ENCODE results near the gene ANKRD44.

The ANKRD44 gene

GRCh38 chr2:197086500-197086899 is 224.1 kb downstream of the ANKRD44 start:
- Histone ChIP-seq H3K9me3 (replicated peaks; ENCODE audit: low read length) (no peaks in the 10 kb centered on the region), H3K27me3 (ENCODE audit: control insufficient read depth, insufficient read depth, low read length) (no peaks in the 10 kb centered on the region), H3K4me2 (ENCODE audit: low read length) (no peak overlapping the region), H3K4me3 (ENCODE audit: low read length) (no peak overlapping the region), H3K36me3 (ENCODE audit: insufficient read depth, low read length) (no peaks in the 10 kb centered on the region), H3K9ac (ENCODE audit: low read depth, low read length) (no peak overlapping the region), H3K4me1 (ENCODE audit: control insufficient read depth, insufficient read depth, low read length) (no peaks in the 10 kb centered on the region)

- H3K4me1 ChIP-seq (ENCODE audit: control insufficient read depth, insufficient read depth, low read length): peaks cover 1% of the 10 kb centered on the region
- H3K27me3 ChIP-seq (ENCODE audit: control insufficient read depth, insufficient read depth, low read length): no peaks in the 10 kb centered on the region
- H3K4me2 ChIP-seq (ENCODE audit: low read length): no peak overlapping the region
- H3K4me3 ChIP-seq (ENCODE audit: low read length): no peak overlapping the region
- H3K9ac ChIP-seq (ENCODE audit: low read depth, low read length): no peak overlapping the region
- H3K36me3 ChIP-seq (ENCODE audit: insufficient read depth, low read length): no peaks in the 10 kb centered on the region
- H3K9me3 ChIP-seq (replicated peaks; ENCODE audit: low read length): no peaks in the 10 kb centered on the region
Observed at GRCh38 chr2:197085665-197086064, 224.9 kb downstream of the ANKRD44 start.

- H3K36me3 ChIP-seq (ENCODE audit: insufficient read depth, low read length): no peaks in the 10 kb centered on the region
Observed at GRCh38 chr2:197081294-197081693, 229.3 kb downstream of the ANKRD44 start.

GRCh38 chr2:197080578-197081216 is 229.9 kb downstream of the ANKRD44 start:
- no peak overlapping the region for H3K4me2 ChIP-seq (ENCODE audit: low read length)
- peaks cover 18% of the 10 kb centered on the region for H3K4me1 ChIP-seq (ENCODE audit: control insufficient read depth, insufficient read depth, low read length)
- H3K9me3 ChIP-seq (replicated peaks; ENCODE audit: low read length): no peaks in the 10 kb centered on the region
- no peak overlapping the region for H3K4me3 ChIP-seq (ENCODE audit: low read length)
- no peaks in the 10 kb centered on the region for H3K27me3 ChIP-seq (ENCODE audit: control insufficient read depth, insufficient read depth, low read length)
- H3K36me3 ChIP-seq (ENCODE audit: insufficient read depth, low read length): no peaks in the 10 kb centered on the region
- H3K9ac ChIP-seq (ENCODE audit: low read depth, low read length): no peak overlapping the region

More at GRCh38 chr2:197081294-197081693, 229.3 kb downstream of the ANKRD44 start:
- Histone ChIP-seq H3K9me3 (replicated peaks; ENCODE audit: low read length) (no peaks in the 10 kb centered on the region), H3K4me3 (ENCODE audit: low read length) (no peak overlapping the region), H3K4me2 (ENCODE audit: low read length) (no peak overlapping the region), H3K9ac (ENCODE audit: low read depth, low read length) (no peak overlapping the region), H3K4me1 (ENCODE audit: control insufficient read depth, insufficient read depth, low read length) (peaks cover 18% of the 10 kb centered on the region), H3K27me3 (ENCODE audit: control insufficient read depth, insufficient read depth, low read length) (no peaks in the 10 kb centered on the region)

GRCh38 chr2:197079832-197080555 is 230.6 kb downstream of the ANKRD44 start:
- no peak overlapping the region for H3K9ac ChIP-seq (ENCODE audit: low read depth, low read length)
- no peaks in the 10 kb centered on the region for H3K27me3 ChIP-seq (ENCODE audit: control insufficient read depth, insufficient read depth, low read length)
- no peak overlapping the region for H3K4me2 ChIP-seq (ENCODE audit: low read length)
- peaks cover 18% of the 10 kb centered on the region for H3K4me1 ChIP-seq (ENCODE audit: control insufficient read depth, insufficient read depth, low read length)
- H3K4me3 ChIP-seq (ENCODE audit: low read length): no peak overlapping the region
- H3K9me3 ChIP-seq (replicated peaks; ENCODE audit: low read length): no peaks in the 10 kb centered on the region
- H3K36me3 ChIP-seq (ENCODE audit: insufficient read depth, low read length): no peaks in the 10 kb centered on the region

- Histone ChIP-seq H3K36me3 (ENCODE audit: insufficient read depth, low read length) (no peaks in the 10 kb centered on the region), H3K9ac (ENCODE audit: low read depth, low read length) (no peak overlapping the region), H3K4me2 (ENCODE audit: low read length) (no peak overlapping the region), H3K4me3 (ENCODE audit: low read length) (no peak overlapping the region), H3K27me3 (ENCODE audit: control insufficient read depth, insufficient read depth, low read length) (no peaks in the 10 kb centered on the region), H3K4me1 (ENCODE audit: control insufficient read depth, insufficient read depth, low read length) (peaks cover 18% of the 10 kb centered on the region), H3K9me3 (replicated peaks; ENCODE audit: low read length) (no peaks in the 10 kb centered on the region)
Observed at GRCh38 chr2:197079414-197079813, 231.2 kb downstream of the ANKRD44 start.

- no peak overlapping the region for H3K4me3 ChIP-seq (ENCODE audit: low read length)
- no peak overlapping the region for H3K4me2 ChIP-seq (ENCODE audit: low read length)
- peaks cover 18% of the 10 kb centered on the region for H3K4me1 ChIP-seq (ENCODE audit: control insufficient read depth, insufficient read depth, low read length)
- no peaks in the 10 kb centered on the region for H3K9me3 ChIP-seq (replicated peaks; ENCODE audit: low read length)
- no peak overlapping the region for H3K9ac ChIP-seq (ENCODE audit: low read depth, low read length)
- no peaks in the 10 kb centered on the region for H3K27me3 ChIP-seq (ENCODE audit: control insufficient read depth, insufficient read depth, low read length)
- H3K36me3 ChIP-seq (ENCODE audit: insufficient read depth, low read length): no peaks in the 10 kb centered on the region
Observed at GRCh38 chr2:197078535-197078934, 232.0 kb downstream of the ANKRD44 start.

GRCh38 chr2:197077336-197077735 is 233.2 kb downstream of the ANKRD44 start:
- no peaks in the 10 kb centered on the region for H3K36me3 ChIP-seq (ENCODE audit: insufficient read depth, low read length)
- H3K9me3 ChIP-seq (replicated peaks; ENCODE audit: low read length): no peaks in the 10 kb centered on the region
- H3K4me3 ChIP-seq (ENCODE audit: low read length): no peak overlapping the region
- H3K4me1 ChIP-seq (ENCODE audit: control insufficient read depth, insufficient read depth, low read length): peaks cover 26% of the 10 kb centered on the region
- H3K27me3 ChIP-seq (ENCODE audit: control insufficient read depth, insufficient read depth, low read length): no peaks in the 10 kb centered on the region
- no peak overlapping the region for H3K9ac ChIP-seq (ENCODE audit: low read depth, low read length)
- no peak overlapping the region for H3K4me2 ChIP-seq (ENCODE audit: low read length)

GRCh38 chr2:197076652-197077051 is 233.9 kb downstream of the ANKRD44 start:
- no peak overlapping the region for H3K4me3 ChIP-seq (ENCODE audit: low read length)
- no peak overlapping the region for H3K4me2 ChIP-seq (ENCODE audit: low read length)
- H3K9ac ChIP-seq (ENCODE audit: low read depth, low read length): no peak overlapping the region
- no peaks in the 10 kb centered on the region for H3K27me3 ChIP-seq (ENCODE audit: control insufficient read depth, insufficient read depth, low read length)
- H3K9me3 ChIP-seq (replicated peaks; ENCODE audit: low read length): no peaks in the 10 kb centered on the region
- no peaks in the 10 kb centered on the region for H3K36me3 ChIP-seq (ENCODE audit: insufficient read depth, low read length)
- peaks cover 26% of the 10 kb centered on the region for H3K4me1 ChIP-seq (ENCODE audit: control insufficient read depth, insufficient read depth, low read length)

- no peak overlapping the region for H3K4me3 ChIP-seq (ENCODE audit: low read length)
- H3K4me2 ChIP-seq (ENCODE audit: low read length): no peak overlapping the region
- H3K4me1 ChIP-seq (ENCODE audit: control insufficient read depth, insufficient read depth, low read length): peaks cover 26% of the 10 kb centered on the region
- no peak overlapping the region for H3K9ac ChIP-seq (ENCODE audit: low read depth, low read length)
- no peaks in the 10 kb centered on the region for H3K27me3 ChIP-seq (ENCODE audit: control insufficient read depth, insufficient read depth, low read length)
- H3K9me3 ChIP-seq (replicated peaks; ENCODE audit: low read length): no peaks in the 10 kb centered on the region
- no peaks in the 10 kb centered on the region for H3K36me3 ChIP-seq (ENCODE audit: insufficient read depth, low read length)
Observed at GRCh38 chr2:197075754-197076337, 234.7 kb downstream of the ANKRD44 start.

GRCh38 chr2:197075281-197075680 is 235.3 kb downstream of the ANKRD44 start:
- Histone ChIP-seq H3K9ac (ENCODE audit: low read depth, low read length) (no peak overlapping the region), H3K4me2 (ENCODE audit: low read length) (no peak overlapping the region), H3K36me3 (ENCODE audit: insufficient read depth, low read length) (no peaks in the 10 kb centered on the region), H3K27me3 (ENCODE audit: control insufficient read depth, insufficient read depth, low read length) (no peaks in the 10 kb centered on the region), H3K4me3 (ENCODE audit: low read length) (no peak overlapping the region), H3K4me1 (ENCODE audit: control insufficient read depth, insufficient read depth, low read length) (peaks cover 21% of the 10 kb centered on the region), H3K9me3 (replicated peaks; ENCODE audit: low read length) (no peaks in the 10 kb centered on the region)
